ENCODE results near the gene B4GALT1.

GRCh38 chr9:33187519-33188218 lies 20.5 kb upstream of the B4GALT1 start:
- TF ChIP-seq CTCF (IDR thresholded peaks at IDR 0.05): no peak
- no peak for TF ChIP-seq ZFX (IDR thresholded peaks at IDR 0.05; ENCODE audit: borderline replicate concordance)

Data from 22Rv1 (cell line).